Measurements from ENCODE around the gene NFATC1.

The NFATC1 gene

GRCh38 chr18:79543861-79544385 is 148.2 kb downstream of the NFATC1 start:
- TF ChIP-seq, protein P1, sequence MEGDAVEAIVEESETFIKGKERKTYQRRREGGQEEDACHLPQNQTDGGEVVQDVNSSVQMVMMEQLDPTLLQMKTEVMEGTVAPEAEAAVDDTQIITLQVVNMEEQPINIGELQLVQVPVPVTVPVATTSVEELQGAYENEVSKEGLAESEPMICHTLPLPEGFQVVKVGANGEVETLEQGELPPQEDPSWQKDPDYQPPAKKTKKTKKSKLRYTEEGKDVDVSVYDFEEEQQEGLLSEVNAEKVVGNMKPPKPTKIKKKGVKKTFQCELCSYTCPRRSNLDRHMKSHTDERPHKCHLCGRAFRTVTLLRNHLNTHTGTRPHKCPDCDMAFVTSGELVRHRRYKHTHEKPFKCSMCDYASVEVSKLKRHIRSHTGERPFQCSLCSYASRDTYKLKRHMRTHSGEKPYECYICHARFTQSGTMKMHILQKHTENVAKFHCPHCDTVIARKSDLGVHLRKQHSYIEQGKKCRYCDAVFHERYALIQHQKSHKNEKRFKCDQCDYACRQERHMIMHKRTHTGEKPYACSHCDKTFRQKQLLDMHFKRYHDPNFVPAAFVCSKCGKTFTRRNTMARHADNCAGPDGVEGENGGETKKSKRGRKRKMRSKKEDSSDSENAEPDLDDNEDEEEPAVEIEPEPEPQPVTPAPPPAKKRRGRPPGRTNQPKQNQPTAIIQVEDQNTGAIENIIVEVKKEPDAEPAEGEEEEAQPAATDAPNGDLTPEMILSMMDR (IDR thresholded peaks at IDR 0.05; ENCODE audit: low read depth, low read length): no peak
- no peak overlapping the region for H3K4me3 ChIP-seq (ENCODE audit: low read depth, low read length)

GRCh38 chr18:79544386-79544963 is 148.7 kb downstream of the NFATC1 start:
- no peak overlapping the region for H3K4me3 ChIP-seq (ENCODE audit: low read depth, low read length)
- TF ChIP-seq, protein P1 (IDR thresholded peaks at IDR 0.05; ENCODE audit: low read depth, low read length): no peak

GRCh38 chr18:79545255-79545654 is 149.5 kb downstream of the NFATC1 start:
- no peak overlapping the region for H3K4me3 ChIP-seq (ENCODE audit: low read depth, low read length)
- TF ChIP-seq, protein P1 (IDR thresholded peaks at IDR 0.05; ENCODE audit: low read depth, low read length): no peak

DNA sequence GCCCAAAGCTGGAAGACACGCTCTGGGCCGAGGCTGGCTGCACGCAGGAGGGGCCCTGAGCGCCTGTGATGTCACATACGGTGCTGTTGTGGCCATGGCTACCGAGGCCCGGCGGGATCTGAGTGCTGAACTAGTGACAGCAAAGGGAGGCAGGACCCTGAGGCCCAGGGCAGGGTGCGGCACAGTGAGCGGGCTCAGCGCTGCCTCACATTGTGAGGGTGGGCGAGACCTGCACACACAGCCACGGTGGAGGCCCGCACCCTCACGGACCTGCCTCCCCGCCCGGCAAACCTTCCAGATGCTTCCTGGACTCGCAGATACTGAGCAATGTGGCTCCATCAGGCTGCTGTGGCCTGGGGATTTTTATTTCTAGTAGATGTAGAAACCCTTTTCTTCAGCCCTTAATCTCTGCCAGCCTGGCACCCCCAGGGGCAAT is 150.0 kb downstream of the NFATC1 start:
- H3K4me3 ChIP-seq (ENCODE audit: low read depth, low read length): no peak overlapping the region
- TF ChIP-seq, protein P1 (IDR thresholded peaks at IDR 0.05; ENCODE audit: low read depth, low read length): no peak

GRCh38 chr18:79546781-79547272 is 151.1 kb downstream of the NFATC1 start:
- TF ChIP-seq, protein P1 (IDR thresholded peaks at IDR 0.05; ENCODE audit: low read depth, low read length): no peak
- H3K4me3 ChIP-seq (ENCODE audit: low read depth, low read length): no peak overlapping the region

- no peak overlapping the region for H3K4me3 ChIP-seq (ENCODE audit: low read depth, low read length)
- TF ChIP-seq, protein P1 (IDR thresholded peaks at IDR 0.05; ENCODE audit: low read depth, low read length): no peak
Observed at GRCh38 chr18:79547413-79548076, 151.8 kb downstream of the NFATC1 start.

GRCh38 chr18:79548077-79548450 is 152.3 kb downstream of the NFATC1 start:
- H3K4me3 ChIP-seq (ENCODE audit: low read depth, low read length): no peak overlapping the region

More at GRCh38 chr18:79548077-79548450, 152.3 kb downstream of the NFATC1 start:
- TF ChIP-seq, protein P1 (IDR thresholded peaks at IDR 0.05; ENCODE audit: low read depth, low read length): no peak
